MCF 10A (cell line): Measurements from ENCODE around the gene CENPW. TPM values are rescaled to one million over a fixed set of nuclear protein-coding genes. Genes with fewer than 3 reads are reported as not detected.

Experiments used
- BruUV-seq: library from RNA; stranded (reverse); fragments of 400-500 nt; replicated peaks from 2 replicates; lab custom pipeline; 2021; lab: Mats Ljungman, UMichigan
- CTCF ChIA-PET: fragments of 300-600 bp; sonication (Branson Sonifier 250); formaldehyde crosslinking; extraction: SDS; loops from one replicate; lab custom pipeline; 2021; ENCODE audit warnings: antibody characterized with exemption, inconsistent platforms; lab: Yijun Ruan, JAX
- POLR2A ChIA-PET: fragments of 300-600, 350-650 bp; sonication (Branson Sonifier 250); formaldehyde crosslinking; extraction: SDS; loops from one replicate; lab custom pipeline; 2020; ENCODE audit warnings: antibody characterized with exemption, inconsistent platforms; lab: Yijun Ruan, JAX
- DNase-seq: peaks from one replicate; pipeline ENCODE4 v3.0.0-alpha.2; 2018; ENCODE audit not compliant: unreplicated experiment
- H3K27ac Mint-ChIP-seq: one replicate; pipeline ENCODE4 v1.8.0; 2022; ENCODE audit warnings: mild to moderate bottlenecking, low read depth, mixed read lengths; ENCODE audit not compliant: unreplicated experiment
- H3K27me3 Mint-ChIP-seq: one replicate; pipeline ENCODE4 v1.8.0; 2022; ENCODE audit warnings: mixed read lengths; ENCODE audit not compliant: insufficient read depth, unreplicated experiment
- H3K36me3 Mint-ChIP-seq: one replicate; pipeline ENCODE4 v1.8.0; 2022; ENCODE audit warnings: mild to moderate bottlenecking, moderate library complexity, mixed read lengths; ENCODE audit not compliant: insufficient read depth, unreplicated experiment
- H3K4me1 Mint-ChIP-seq: one replicate; pipeline ENCODE4 v1.8.0; 2022; ENCODE audit warnings: mixed read lengths; ENCODE audit not compliant: insufficient read depth, unreplicated experiment
- H3K4me3 Mint-ChIP-seq: one replicate; pipeline ENCODE4 v1.8.0; 2022; ENCODE audit warnings: mild to moderate bottlenecking, moderate library complexity, mixed read lengths; ENCODE audit not compliant: unreplicated experiment
- H3K9me3 Mint-ChIP-seq: one replicate; pipeline ENCODE4 v1.8.0; 2022; ENCODE audit warnings: mixed read lengths; ENCODE audit not compliant: unreplicated experiment
- CTCF ChIP-seq: fragments of 200-600 bp; IDR thresholded peaks from one replicate; pipeline ENCODE4 v1.8.0; 2022; ENCODE audit warnings: antibody characterized with exemption, mild to moderate bottlenecking; ENCODE audit not compliant: unreplicated experiment
- intact Hi-C: fragments of 100-400 bp; cut with micrococcal nuclease; formaldehyde crosslinking; loops from 2 replicates; pipeline ENCODE4 v1.14.1; 2022
- total RNA-seq: library from RNA; stranded (reverse); gene quantifications from 2 replicates; pipeline ENCODE4 v1.2.3, GENCODE V29; 2022

CENPW gene
- total RNA-seq, 1 experiment from 2014 or later: 31.1 TPM

- no peak overlapping the region for H3K27ac Mint-ChIP-seq
- intact Hi-C loops: no loop called here
- ChIA-PET POLR2A (no interaction called here), CTCF (no interaction called here)
- no peaks in the 10 kb centered on the region for H3K9me3 Mint-ChIP-seq
- H3K36me3 Mint-ChIP-seq: no peaks in the 10 kb centered on the region
- no peaks in the 10 kb centered on the region for H3K4me1 Mint-ChIP-seq
- DNase-seq: no peak
- no TSS peak for BruUV-seq
- no peaks in the 10 kb centered on the region for H3K27me3 Mint-ChIP-seq
- no peak for TF ChIP-seq CTCF
- H3K4me3 Mint-ChIP-seq: no peak overlapping the region
Observed at GRCh38 chr6:126351960-126352359, 12.0 kb downstream of the CENPW start.

- no TSS peak for BruUV-seq
- no peak overlapping the region for H3K4me3 Mint-ChIP-seq
- POLR2A ChIA-PET: no interaction called here
- intact Hi-C loops: no loop called here
- DNase-seq: no peak
- CTCF ChIA-PET: no interaction called here
- H3K9me3 Mint-ChIP-seq: no peaks in the 10 kb centered on the region
- H3K4me1 Mint-ChIP-seq: no peaks in the 10 kb centered on the region
- H3K36me3 Mint-ChIP-seq: no peaks in the 10 kb centered on the region
- H3K27me3 Mint-ChIP-seq: no peaks in the 10 kb centered on the region
- no peak overlapping the region for H3K27ac Mint-ChIP-seq
- TF ChIP-seq CTCF: no peak
Observed at GRCh38 chr6:126352514-126352913, 12.6 kb downstream of the CENPW start.

GRCh38 chr6:126356526-126356925, 16.6 kb downstream of the CENPW start:
- DNase-seq: no peak
- ChIA-PET POLR2A (no interaction called here), CTCF (no interaction called here)
- H3K4me3 Mint-ChIP-seq: no peak overlapping the region
- intact Hi-C loops: no loop called here
- TF ChIP-seq CTCF: no peak
- no TSS peak for BruUV-seq
- no peaks in the 10 kb centered on the region for H3K27me3 Mint-ChIP-seq
- no peaks in the 10 kb centered on the region for H3K9me3 Mint-ChIP-seq
- H3K4me1 Mint-ChIP-seq: no peaks in the 10 kb centered on the region
- no peaks in the 10 kb centered on the region for H3K36me3 Mint-ChIP-seq
- no peak overlapping the region for H3K27ac Mint-ChIP-seq

DNA sequence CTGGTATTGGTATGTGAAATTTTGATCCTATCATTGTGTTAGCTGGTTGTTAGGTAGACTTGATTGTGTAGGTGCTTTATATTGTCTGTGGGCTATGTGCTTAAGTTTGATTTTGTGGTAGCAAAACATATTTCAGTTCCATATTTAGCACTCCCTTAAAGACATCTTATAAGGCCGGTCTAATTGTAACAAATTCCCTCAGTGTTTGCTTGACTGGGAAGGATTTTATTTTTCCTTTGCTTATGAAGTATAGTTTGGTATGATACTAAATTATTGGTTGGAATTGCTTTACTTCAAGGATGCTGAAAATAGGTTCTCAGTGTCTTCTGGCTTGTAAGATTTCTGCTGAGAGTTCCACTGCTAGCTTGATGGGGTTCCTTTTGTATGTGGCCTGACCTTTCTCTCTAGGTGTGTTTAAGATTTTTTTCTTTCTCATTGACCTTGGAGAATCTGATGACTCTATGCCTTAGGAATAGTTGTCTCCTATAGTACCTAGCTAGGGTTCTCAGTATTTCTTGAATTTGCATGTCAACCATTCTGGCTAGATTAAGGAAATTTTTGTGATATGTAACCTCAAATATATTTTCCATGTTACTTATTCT, 20.1 kb downstream of the CENPW start:
- ChIA-PET CTCF (interaction anchor here (0.5 to 1.9 kb wide), 7 partner anchors 9 to 477 kb away, joined by 3 to 5 read pairs (median 4); no protein-coding TSS in a partner anchor), POLR2A (no interaction called here)
- no peaks in the 10 kb centered on the region for H3K36me3 Mint-ChIP-seq
- intact Hi-C loops: no loop called here
- no TSS peak for BruUV-seq
- no peaks in the 10 kb centered on the region for H3K4me1 Mint-ChIP-seq
- H3K27me3 Mint-ChIP-seq: no peaks in the 10 kb centered on the region
- H3K27ac Mint-ChIP-seq: no peak overlapping the region
- H3K9me3 Mint-ChIP-seq: no peaks in the 10 kb centered on the region
- TF ChIP-seq CTCF: no peak
- DNase-seq: no peak
- H3K4me3 Mint-ChIP-seq: no peak overlapping the region
